K562 (cell line): ENCODE results near the gene PRRX1. TPM values are rescaled to one million over a fixed set of nuclear protein-coding genes. Genes with fewer than 3 reads are reported as not detected.

Experiments
- ATAC-seq: fragments of 200-7000 bp; cut with Tn5 transposase; 3 replicates; pipeline ENCODE4 v1.9.1; 2020; ENCODE audit warnings: moderate library complexity
- BruUV-seq: library from RNA; stranded (reverse); fragments of 400-500 nt; replicated peaks from 2 replicates; lab custom pipeline; 2021; lab: Mats Ljungman, UMichigan
- CTCF ChIA-PET: fragments of 300-600 bp; formaldehyde crosslinking; extraction: SDS; loops from one replicate; lab custom pipeline; 2021; ENCODE audit warnings: low intra/inter-chr PET ratio; lab: Yijun Ruan, JAX
- POLR2A ChIA-PET: fragments of 300-600, 350-650 bp; sonication (Branson Sonifier 250); formaldehyde crosslinking; extraction: SDS; loops from one replicate; lab custom pipeline; 2021; ENCODE audit warnings: antibody characterized with exemption, inconsistent platforms; lab: Yijun Ruan, JAX
- DNase-seq, 4 experiments: peaks; one replicate each; pipeline versions ENCODE4 v3.0.0 to v3.0.0-alpha.2; 2011 to 2018; ENCODE audit warnings: low spot score in 3 of 4, mixed read lengths in 3 of 4; ENCODE audit errors: extremely low read depth in 1 of 4
- FAIRE-seq: peaks from 2 replicates; lab custom pipeline; 2011; peaks lifted over from hg19 to GRCh38; lab: Jason Lieb, UNC
- H2AFZ ChIP-seq: 2 replicates; pipeline ENCODE4 v1.6.0; 2011; ENCODE audit warnings: low read depth, low read length, control low read depth, inconsistent platforms
- H3K27ac ChIP-seq: fragments of 200-600 bp; 3 replicates; pipeline ENCODE4 v1.8.0; 2011; ENCODE audit warnings: low read depth, mild to moderate bottlenecking, control low read depth, inconsistent platforms, low read length, moderate library complexity, mixed read lengths; ENCODE audit errors: extremely low read depth
- H3K27me3 ChIP-seq, 2 experiments: fragments of 300-600 bp in 1 of 2; 2 replicates in 1 of 2; 3 replicates in 1 of 2; pipeline versions ENCODE4 v1.6.0 to v1.8.0; 2011; ENCODE audit warnings: inconsistent platforms in 2 of 2, low read length in 2 of 2, mild to moderate bottlenecking in 1 of 2, mixed read lengths in 1 of 2, moderate library complexity in 1 of 2; ENCODE audit not compliant: control insufficient read depth in 2 of 2, insufficient read depth in 2 of 2
- H3K36me3 ChIP-seq: fragments of 300-600 bp; 3 replicates; pipeline ENCODE4 v1.8.0; 2011; ENCODE audit warnings: mild to moderate bottlenecking, low read length, inconsistent platforms; ENCODE audit not compliant: control insufficient read depth, insufficient read depth
- H3K4me1 ChIP-seq, 2 experiments: fragments of 200-600 bp in 1 of 2; replicated peaks in 1 of 2; 2 replicates in 1 of 2; 3 replicates in 1 of 2; pipeline versions ENCODE4 v1.5.1 to v1.8.0; 2011; ENCODE audit warnings: inconsistent platforms in 2 of 2, low read length in 2 of 2, mild to moderate bottlenecking in 1 of 2, mixed read lengths in 1 of 2, moderate library complexity in 1 of 2; ENCODE audit not compliant: control insufficient read depth in 2 of 2, insufficient read depth in 2 of 2
- H3K4me2 ChIP-seq: 2 replicates; pipeline ENCODE4 v1.6.1; 2011; ENCODE audit warnings: low read length, control low read depth, inconsistent platforms, mixed read lengths; ENCODE audit not compliant: insufficient read depth
- H3K4me3 ChIP-seq: fragments of 200-600 bp; sonication (generic), shearing (Covaris generic); 2 replicates; pipeline ENCODE4 v1.5.1; 2016; ENCODE audit warnings: control low read depth, inconsistent platforms
- H3K79me2 ChIP-seq: fragments of 200-600 bp; 3 replicates; pipeline ENCODE4 v1.8.0; 2011; ENCODE audit warnings: low read length, inconsistent platforms; ENCODE audit not compliant: control insufficient read depth, insufficient read depth
- H3K9ac ChIP-seq, 2 experiments: 2 replicates each; pipeline versions ENCODE4 v1.6.0 to v1.6.1; 2011; ENCODE audit warnings: low read depth in 2 of 2, low read length in 2 of 2, control low read depth in 1 of 2, inconsistent platforms in 1 of 2, mild to moderate bottlenecking in 1 of 2, mixed read lengths in 1 of 2; ENCODE audit not compliant: insufficient read depth in 1 of 2
- H3K9me1 ChIP-seq: one replicate; pipeline ENCODE4 v1.6.0; 2011; ENCODE audit warnings: inconsistent platforms, mild to moderate bottlenecking, low read length, moderate library complexity; ENCODE audit not compliant: control insufficient read depth, insufficient read depth
- H3K9me3 ChIP-seq: replicated peaks from 2 replicates; pipeline ENCODE4 v1.5.1; 2011; ENCODE audit warnings: low read depth, low read length, inconsistent platforms; ENCODE audit not compliant: control insufficient read depth, insufficient read depth
- H4K20me1 ChIP-seq: replicated peaks from 2 replicates; pipeline ENCODE4 v1.6.1; 2011; ENCODE audit warnings: low read length, inconsistent platforms, mixed read lengths; ENCODE audit not compliant: control insufficient read depth, insufficient read depth
- ATF2 ChIP-seq: sonication (generic); formaldehyde crosslinking; IDR thresholded peaks from 2 replicates; pipeline ENCODE4 v1.8.1; 2022; ENCODE audit warnings: missing genetic modification reagents
- BACH1 ChIP-seq: fragments of 200-800 bp; sonication (Bioruptor generic); IDR thresholded peaks from 2 replicates; pipeline ENCODE4 v1.6.1; 2016; ENCODE audit warnings: missing genetic modification characterization, missing compliant biosample characterization
- CREM ChIP-seq: IDR thresholded peaks from 2 replicates; pipeline ENCODE4 v1.6.1; 2014; ENCODE audit warnings: antibody characterized with exemption, low read depth
- FOXA3 ChIP-seq, 2 experiments: fragments of 450-650 bp in 1 of 2; sonication (generic) in 1 of 2; formaldehyde crosslinking; IDR thresholded peaks in 1 of 2; conservative IDR thresholded peaks in 1 of 2; 2 replicates each; pipeline versions ENCODE4 v1.4.0 to v1.8.0; 2020 to 2022; ENCODE audit warnings: mild to moderate bottlenecking in 2 of 2, missing genetic modification reagents in 1 of 2
- LCOR ChIP-seq: sonication (generic); formaldehyde crosslinking; IDR thresholded peaks from 2 replicates; pipeline ENCODE4 v1.8.0; 2022; ENCODE audit warnings: mild to moderate bottlenecking, missing genetic modification reagents
- MYNN ChIP-seq, 2 experiments: sonication (generic); formaldehyde crosslinking in 1 of 2; IDR thresholded peaks; 2 replicates each; pipeline versions ENCODE4 v1.5.0 to v1.6.1; 2016 to 2020; ENCODE audit warnings: antibody characterized with exemption in 1 of 2, missing genetic modification reagents in 1 of 2
- NELFE ChIP-seq: IDR thresholded peaks from 2 replicates; pipeline ENCODE4 v1.6.1; 2011; ENCODE audit warnings: mild to moderate bottlenecking; ENCODE audit not compliant: insufficient read depth, insufficient read length
- SLC30A9 ChIP-seq: fragments of 250-450 bp; sonication (Bioruptor Pico); IDR thresholded peaks from 2 replicates; pipeline ENCODE4 v1.8.0; 2022; ENCODE audit warnings: mild to moderate bottlenecking, moderate library complexity
- ZBTB33 ChIP-seq: sonication (generic); formaldehyde crosslinking; IDR thresholded peaks from 2 replicates; pipeline ENCODE4 v1.8.1; 2023; ENCODE audit warnings: mild to moderate bottlenecking, missing genetic modification reagents
- ZFP91 ChIP-seq: sonication (generic); formaldehyde crosslinking; IDR thresholded peaks from 2 replicates; pipeline ENCODE4 v1.8.0; 2022; ENCODE audit warnings: mild to moderate bottlenecking, missing genetic modification reagents
- ZNF146 ChIP-seq: IDR thresholded peaks from one replicate; pipeline ENCODE4 v1.6.1; 2018; ENCODE audit warnings: missing compliant biosample characterization; ENCODE audit not compliant: unreplicated experiment
- ZNF212 ChIP-seq: fragments of 450-650 bp; formaldehyde crosslinking; IDR thresholded peaks from 2 replicates; pipeline ENCODE4 v1.4.0; 2020; ENCODE audit warnings: mild to moderate bottlenecking
- ZNF507 ChIP-seq: conservative IDR thresholded peaks from 2 replicates; pipeline ENCODE4 v1.6.1; 2017; ENCODE audit warnings: missing genetic modification characterization, missing compliant biosample characterization
- ZNF551 ChIP-seq: fragments of 250-450 bp; sonication (Bioruptor Pico); IDR thresholded peaks from 2 replicates; pipeline ENCODE4 v1.5.0; 2021; ENCODE audit warnings: mild to moderate bottlenecking, moderate library complexity
- ZNF639 ChIP-seq, 2 experiments: fragments of 200-800 bp in 1 of 2; sonication (Bioruptor generic) in 1 of 2; sonication (generic) in 1 of 2; formaldehyde crosslinking in 1 of 2; IDR thresholded peaks in 1 of 2; conservative IDR thresholded peaks in 1 of 2; 2 replicates each; pipeline versions ENCODE4 v1.5.0 to v1.6.1; 2016 to 2020; ENCODE audit warnings: missing compliant biosample characterization in 1 of 2, missing genetic modification characterization in 1 of 2, missing genetic modification reagents in 1 of 2
- WGBS: fragments of 100-300 bp; shearing (Covaris generic); methylation state at CpG from one replicate; pipeline ENCODE4 v1.1.6; 2016; ENCODE audit warnings: low coverage, mixed read lengths; ENCODE audit not compliant: insufficient coverage; ENCODE audit errors: missing lambda C conversion rate; 5-methylcytosine and 5-hydroxymethylcytosine counted together
- in situ Hi-C: fragments of 300-500 bp; cut with MboI; formaldehyde crosslinking; loops from 4 replicates; pipeline ENCODE4 v1.15.0; 2018; ENCODE audit warnings: inconsistent platforms, mixed read lengths
- intact Hi-C: fragments of 100-400 bp; cut with micrococcal nuclease; formaldehyde crosslinking; loops from 2 replicates; pipeline ENCODE4 v1.14.2; 2022
- polyA plus RNA-seq, 8 experiments: library from polyadenylated mRNA; depleted of rRNA in 4 of 8; stranded (reverse) in 5 of 8; unstranded in 3 of 8; fragments of >200 nt; fragmentation: Nextera tagmentation in 2 of 8; fragmentation: Illumina TruSeq in 1 of 8; extraction: Ambion mirVana in 2 of 8; extraction: Trizol in 1 of 8; gene quantifications; 2 replicates each; pipeline versions ENCODE4 v1.2.1 to v1.2.3, GENCODE V29; 2011 to 2014; ENCODE audit warnings: inconsistent platforms in 1 of 8, missing spikeins in 1 of 8
- total RNA-seq, 7 experiments: library from RNA; depleted of rRNA in 6 of 7; stranded (reverse); fragments of >200 nt in 6 of 7; fragmentation: Illumina TruSeq in 2 of 7; extraction: Trizol in 2 of 7; gene quantifications; 2 replicates each; pipeline versions ENCODE4 v1.2.1 to v1.2.3, GENCODE V29; 2011 to 2021; ENCODE audit warnings: low replicate concordance in 1 of 7

The PRRX1 gene
- total and polyA plus RNA-seq, 9 of the 15 experiments (the other 6 are each of a cell fraction or from before 2014, with no cell fraction given): not detected

- TF ChIP-seq CREM (no peak), NELFE (no peak)
These were observed 66.1 kb downstream of the PRRX1 start (continued) for GRCh38 chr1:170730014-170730413.

GRCh38 chr1:170730438-170730837 lies 66.5 kb downstream of the PRRX1 start:
- Histone ChIP-seq H4K20me1 (no peaks in the 10 kb centered on the region), H3K27me3 (no peaks in the 10 kb centered on the region), H3K4me2 (no peak overlapping the region), H3K27ac (no peak overlapping the region), H3K9me3 (no peaks in the 10 kb centered on the region), H3K79me2 (no peaks in the 10 kb centered on the region), H3K36me3 (no peaks in the 10 kb centered on the region), H3K9ac (no peak overlapping the region), H3K4me3 (no peak overlapping the region), H3K9me1 (no peaks in the 10 kb centered on the region), H2AFZ (no peak overlapping the region), H3K4me1 (no peaks in the 10 kb centered on the region)
- POLR2A ChIA-PET: no interaction called here
- in situ Hi-C loops: no loop called here
- no TSS peak for BruUV-seq
- CTCF ChIA-PET: no interaction called here
- no peak for ATAC-seq
- no peak for DNase-seq
- FAIRE-seq: no peak
- WGBS: 0% methylated on average over 6 of the region's 6 CpGs
- intact Hi-C loops: no loop called here
- TF ChIP-seq FOXA3 (CRISPR knock-in tag; conservative IDR thresholded peaks at IDR 0.05 in 1 of 2, IDR thresholded peaks at IDR 0.05 in 1 of 2) (no peak), ZBTB33 (CRISPR knock-in tag) (no peak), ZNF146 (CRISPR knock-in tag) (no peak), SLC30A9 (no peak), ZNF551 (CRISPR knock-in tag) (no peak), BACH1 (tag) (no peak), ZNF212 (CRISPR knock-in tag) (no peak), ZFP91 (CRISPR knock-in tag) (no peak), ZNF639 (CRISPR knock-in tag; conservative IDR thresholded peaks at IDR 0.05 in 1 of 2, IDR thresholded peaks at IDR 0.05 in 1 of 2) (no peak), LCOR (CRISPR knock-in tag) (no peak), ZNF507 (tag) (no peak), MYNN (IDR thresholded peaks at IDR 0.05) (no peak), MYNN (CRISPR knock-in tag; IDR thresholded peaks at IDR 0.05) (no peak), ATF2 (CRISPR knock-in tag) (no peak)
